Testis (tissue), 2 donors: Measurements from ENCODE around the gene TOLLIP.

Source experiments
- CTCF ChIP-seq, 3 experiments: fragments of 450-650 bp in 2 of 3; fragments of 200-600 bp in 1 of 3; sonication (generic) in 1 of 3; IDR thresholded peaks; one replicate each; pipeline ENCODE4 v1.5.1; 2016 to 2019; ENCODE audit warnings: antibody characterized with exemption in 3 of 3, mild to moderate bottlenecking in 2 of 3, moderate library complexity in 1 of 3
- POLR2A ChIP-seq: fragments of 450-650 bp; IDR thresholded peaks from one replicate; pipeline ENCODE4 v1.6.1; 2017; ENCODE audit warnings: antibody characterized with exemption, mild to moderate bottlenecking, moderate library complexity

GRCh38 chr11:1308743-1309497 lies 512 bp downstream of the TOLLIP start:
- TF ChIP-seq CTCF (IDR thresholded peaks at IDR 0.05): no peak
- TF ChIP-seq POLR2A: no peak
